ENCODE results near the gene PAAF1. TPM values are rescaled to one million over a fixed set of nuclear protein-coding genes. Genes with fewer than 3 reads are reported as not detected.
"Not testable (repeated sequence)": the region's sequence is repeated elsewhere in the genome, so short reads cannot be mapped to it uniquely, and the experiment has no call there.

Gene PAAF1
- total RNA-seq, 2 donors from 2014 or later, result 11.4 to 14.8 TPM

- no peaks in the 10 kb centered on the region for H3K27me3 Mint-ChIP-seq
- H3K4me3 Mint-ChIP-seq, result no peak overlapping the region
- no peaks in the 10 kb centered on the region for H3K9me3 ChIP-seq (ENCODE audit: control insufficient read depth, low read length, poor library complexity, severe bottlenecking)
- ATAC-seq (no peak), DNase-seq (no peak)
- H3K36me3 Mint-ChIP-seq (ENCODE audit: low read depth), result peaks cover 6% of the 10 kb centered on the region
- H3K4me1 Mint-ChIP-seq, result peaks cover 8% of the 10 kb centered on the region
- H3K27ac Mint-ChIP-seq, result peak overlapping the region; percentile 69
Measured at GRCh38 chr11:73866095-73866579, 10.7 kb upstream of the PAAF1 start.

GRCh38 chr11:73866586-73866996, 10.2 kb upstream of the PAAF1 start:
- H3K27me3 Mint-ChIP-seq, result no peaks in the 10 kb centered on the region
- no peaks in the 10 kb centered on the region for H3K9me3 ChIP-seq (ENCODE audit: control insufficient read depth, low read length, poor library complexity, severe bottlenecking)
- H3K27ac Mint-ChIP-seq, result no peak overlapping the region
- DNase-seq, result no peak
- H3K4me1 Mint-ChIP-seq, result peaks cover 8% of the 10 kb centered on the region
- H3K4me3 Mint-ChIP-seq, result no peak overlapping the region
- ATAC-seq, result no peak
- peaks cover 5% of the 10 kb centered on the region for H3K36me3 Mint-ChIP-seq (ENCODE audit: low read depth)

GRCh38 chr11:73869332-73869949, 7.4 kb upstream of the PAAF1 start:
- peaks cover 1% of the 10 kb centered on the region for H3K36me3 Mint-ChIP-seq (ENCODE audit: low read depth)
- peaks cover 13% of the 10 kb centered on the region for H3K4me1 Mint-ChIP-seq
- DNase-seq (no peak), ATAC-seq (no peak)
- H3K4me3 Mint-ChIP-seq, result no peak overlapping the region
- no peaks in the 10 kb centered on the region for H3K27me3 Mint-ChIP-seq
- H3K27ac Mint-ChIP-seq, result peak overlapping the region; percentile 54
- no peaks in the 10 kb centered on the region for H3K9me3 ChIP-seq (ENCODE audit: control insufficient read depth, low read length, poor library complexity, severe bottlenecking)

GRCh38 chr11:73870261-73870660, 6.5 kb upstream of the PAAF1 start:
- Mint-ChIP-seq H3K36me3 (ENCODE audit: low read depth) (no peaks in the 10 kb centered on the region), H3K4me1 (peaks cover 19% of the 10 kb centered on the region), H3K27ac (peak overlapping the region; percentile 14), H3K27me3 (no peaks in the 10 kb centered on the region), H3K4me3 (no peak overlapping the region)
- ATAC-seq (no peak), DNase-seq (no peak)
- no peaks in the 10 kb centered on the region for H3K9me3 ChIP-seq (ENCODE audit: control insufficient read depth, low read length, poor library complexity, severe bottlenecking)

GRCh38 chr11:73872749-73873357, 3.9 kb upstream of the PAAF1 start:
- DNase-seq (no peak), ATAC-seq (no peak)
- H3K4me3 Mint-ChIP-seq, result no peak overlapping the region
- peak overlapping the region; percentile 54 for H3K27ac Mint-ChIP-seq
- no peaks in the 10 kb centered on the region for H3K27me3 Mint-ChIP-seq
- no peaks in the 10 kb centered on the region for H3K9me3 ChIP-seq (ENCODE audit: control insufficient read depth, low read length, poor library complexity, severe bottlenecking)
- H3K36me3 Mint-ChIP-seq (ENCODE audit: low read depth), result peaks cover 6% of the 10 kb centered on the region
- peaks cover 38% of the 10 kb centered on the region for H3K4me1 Mint-ChIP-seq

- Mint-ChIP-seq H3K4me3 (peak overlapping the region; percentile 100), H3K4me1 (peaks cover 31% of the 10 kb centered on the region), H3K27me3 (no peaks in the 10 kb centered on the region), H3K36me3 (ENCODE audit: low read depth) (peaks cover 6% of the 10 kb centered on the region), H3K27ac (peak overlapping the region; percentile 99)
- no peak for ATAC-seq
- no peaks in the 10 kb centered on the region for H3K9me3 ChIP-seq (ENCODE audit: control insufficient read depth, low read length, poor library complexity, severe bottlenecking)
- no peak for DNase-seq
Measured at GRCh38 chr11:73875380-73875779, 1.4 kb upstream of the PAAF1 start.

GRCh38 chr11:73875840-73876239, 959 bp upstream of the PAAF1 start:
- peaks cover 6% of the 10 kb centered on the region for H3K36me3 Mint-ChIP-seq (ENCODE audit: low read depth)

GRCh38 chr11:73878771-73879170, 2.0 kb downstream of the PAAF1 start:
- DNase-seq (no peak), ATAC-seq (no peak)
- Mint-ChIP-seq H3K27ac (no peak overlapping the region), H3K4me3 (no peak overlapping the region), H3K36me3 (ENCODE audit: low read depth) (peaks cover 8% of the 10 kb centered on the region), H3K4me1 (peaks cover 31% of the 10 kb centered on the region), H3K27me3 (no peaks in the 10 kb centered on the region)
- H3K9me3 ChIP-seq (ENCODE audit: control insufficient read depth, low read length, poor library complexity, severe bottlenecking), result no peaks in the 10 kb centered on the region

More at GRCh38 chr11:73875840-73876239, 959 bp upstream of the PAAF1 start:
- Mint-ChIP-seq H3K4me1 (peaks cover 30% of the 10 kb centered on the region), H3K4me3 (peak overlapping the region; percentile 100), H3K27ac (peak overlapping the region; percentile 99), H3K27me3 (no peaks in the 10 kb centered on the region)
- H3K9me3 ChIP-seq (ENCODE audit: control insufficient read depth, low read length, poor library complexity, severe bottlenecking), result no peaks in the 10 kb centered on the region
- no peak for DNase-seq
- ATAC-seq, result no peak

- not testable (repeated sequence) for H3K36me3 Mint-ChIP-seq (ENCODE audit: low read depth); H3K27me3 Mint-ChIP-seq; H3K27ac Mint-ChIP-seq; H3K9me3 ChIP-seq (ENCODE audit: control insufficient read depth, low read length, poor library complexity, severe bottlenecking); ATAC-seq; H3K4me3 Mint-ChIP-seq; DNase-seq
- H3K4me1 Mint-ChIP-seq, result peaks cover 20% of the 10 kb centered on the region
Measured at GRCh38 chr11:73880449-73880848, 3.6 kb downstream of the PAAF1 start.

GRCh38 chr11:73883856-73884255, 7.1 kb downstream of the PAAF1 start:
- no peak overlapping the region for H3K4me3 Mint-ChIP-seq
- H3K4me1 Mint-ChIP-seq, result peaks cover 5% of the 10 kb centered on the region
- H3K9me3 ChIP-seq (ENCODE audit: control insufficient read depth, low read length, poor library complexity, severe bottlenecking), result no peaks in the 10 kb centered on the region
- no peak overlapping the region for H3K27ac Mint-ChIP-seq
- no peak for ATAC-seq
- no peak for DNase-seq
- H3K36me3 Mint-ChIP-seq (ENCODE audit: low read depth), result peaks cover 4% of the 10 kb centered on the region
- no peaks in the 10 kb centered on the region for H3K27me3 Mint-ChIP-seq

- H3K27ac Mint-ChIP-seq, result no peak overlapping the region
- no peak overlapping the region for H3K4me3 Mint-ChIP-seq
- ATAC-seq (no peak), DNase-seq (no peak)
- H3K27me3 Mint-ChIP-seq, result no peaks in the 10 kb centered on the region
- H3K9me3 ChIP-seq (ENCODE audit: control insufficient read depth, low read length, poor library complexity, severe bottlenecking), result no peaks in the 10 kb centered on the region
- H3K4me1 Mint-ChIP-seq, result peaks cover 5% of the 10 kb centered on the region
- H3K36me3 Mint-ChIP-seq (ENCODE audit: low read depth), result peaks cover 7% of the 10 kb centered on the region
Measured at GRCh38 chr11:73888244-73888643, 11.4 kb downstream of the PAAF1 start.

GRCh38 chr11:73889019-73889418, 12.2 kb downstream of the PAAF1 start:
- H3K4me1 Mint-ChIP-seq, result peaks cover 2% of the 10 kb centered on the region
- H3K4me3 Mint-ChIP-seq, result no peak overlapping the region
- no peak overlapping the region for H3K27ac Mint-ChIP-seq
- no peak for DNase-seq
- H3K9me3 ChIP-seq (ENCODE audit: control insufficient read depth, low read length, poor library complexity, severe bottlenecking), result no peaks in the 10 kb centered on the region
- no peak for ATAC-seq
- H3K27me3 Mint-ChIP-seq, result no peaks in the 10 kb centered on the region
- H3K36me3 Mint-ChIP-seq (ENCODE audit: low read depth), result peaks cover 5% of the 10 kb centered on the region

GRCh38 chr11:73889536-73889935, 12.7 kb downstream of the PAAF1 start:
- Mint-ChIP-seq H3K27me3 (no peaks in the 10 kb centered on the region), H3K36me3 (ENCODE audit: low read depth) (peaks cover 5% of the 10 kb centered on the region), H3K27ac (no peak overlapping the region), H3K4me1 (peaks cover 2% of the 10 kb centered on the region), H3K4me3 (no peak overlapping the region)
- DNase-seq (no peak), ATAC-seq (no peak)
- no peaks in the 10 kb centered on the region for H3K9me3 ChIP-seq (ENCODE audit: control insufficient read depth, low read length, poor library complexity, severe bottlenecking)

GRCh38 chr11:73893041-73893440, 16.2 kb downstream of the PAAF1 start:
- Mint-ChIP-seq H3K4me3 (no peak overlapping the region), H3K36me3 (ENCODE audit: low read depth) (peaks cover 5% of the 10 kb centered on the region), H3K27ac (no peak overlapping the region), H3K27me3 (no peaks in the 10 kb centered on the region), H3K4me1 (peaks cover 2% of the 10 kb centered on the region)
- ATAC-seq (no peak), DNase-seq (no peak)
- H3K9me3 ChIP-seq (ENCODE audit: control insufficient read depth, low read length, poor library complexity, severe bottlenecking), result no peaks in the 10 kb centered on the region
